Fibroblast of lung (primary cell): ENCODE measurements around the gene BCL7A.

ENCODE experiments used
- CTCF ChIP-seq, 2 donors: IDR thresholded peaks in 1 of 2; conservative IDR thresholded peaks in 1 of 2; 1 replicate in 1 of 2; 2 replicates in 1 of 2; pipeline ENCODE4 v1.5.1; 2011 to 2012; ENCODE audit warnings: low read length in 2 of 2, control low read depth in 1 of 2, inconsistent platforms in 1 of 2, low read depth in 1 of 2, mild to moderate bottlenecking in 1 of 2
- EZH2 ChIP-seq: IDR thresholded peaks from 2 replicates; pipeline ENCODE4 v1.5.1; 2012; ENCODE audit warnings: low read length, control low read depth, mild to moderate bottlenecking; ENCODE audit errors: missing control alignments

GRCh38 chr12:122062832-122063693, 41.4 kb downstream of the BCL7A start:
- TF ChIP-seq CTCF (conservative IDR thresholded peaks at IDR 0.05 in 1 of 2, IDR thresholded peaks at IDR 0.05 in 1 of 2; ENCODE audit: low read depth in 1 of 2, low read length in 2 of 2) (no peak), EZH2 (no peak)
